Glomerular endothelial cell (primary cell): ENCODE measurements around the gene JHY. TPM values are rescaled to one million over a fixed set of nuclear protein-coding genes. Genes with fewer than 3 reads are reported as not detected.
A peak's percentile ranks its signal among the peaks of the same experiment; 100 is the strongest.
"Not testable (repeated sequence)": the region's sequence is repeated elsewhere in the genome, so short reads cannot be mapped to it uniquely, and the experiment has no call there.

Experiments
- DNase-seq: peaks from one replicate; pipeline ENCODE4 v3.0.0-alpha.2; 2011; ENCODE audit warnings: low read depth, low spot score; ENCODE audit errors: extremely low read depth
- total RNA-seq: library from RNA; depleted of rRNA; stranded (reverse); fragments of >200 nt; gene quantifications from 2 replicates; pipeline ENCODE4 v1.2.3, GENCODE V29; 2015

Gene JHY
- 4.4 and 4.9 TPM in 2 replicates for total RNA-seq

GRCh38 chr11:122882189-122882856 lies at the start of gene JHY:
Gene JHY, plus strand, starts transcription at chr11:122882759. Its CDS starts 3,091 bp downstream, at chr11:122885850.
- DNase-seq: no peak

- no peak for DNase-seq
Observed at GRCh38 chr11:122833846-122834464, 48.6 kb upstream of the JHY start.

GRCh38 chr11:122836916-122837315 lies 45.6 kb upstream of the JHY start:
- DNase-seq: no peak

DNA sequence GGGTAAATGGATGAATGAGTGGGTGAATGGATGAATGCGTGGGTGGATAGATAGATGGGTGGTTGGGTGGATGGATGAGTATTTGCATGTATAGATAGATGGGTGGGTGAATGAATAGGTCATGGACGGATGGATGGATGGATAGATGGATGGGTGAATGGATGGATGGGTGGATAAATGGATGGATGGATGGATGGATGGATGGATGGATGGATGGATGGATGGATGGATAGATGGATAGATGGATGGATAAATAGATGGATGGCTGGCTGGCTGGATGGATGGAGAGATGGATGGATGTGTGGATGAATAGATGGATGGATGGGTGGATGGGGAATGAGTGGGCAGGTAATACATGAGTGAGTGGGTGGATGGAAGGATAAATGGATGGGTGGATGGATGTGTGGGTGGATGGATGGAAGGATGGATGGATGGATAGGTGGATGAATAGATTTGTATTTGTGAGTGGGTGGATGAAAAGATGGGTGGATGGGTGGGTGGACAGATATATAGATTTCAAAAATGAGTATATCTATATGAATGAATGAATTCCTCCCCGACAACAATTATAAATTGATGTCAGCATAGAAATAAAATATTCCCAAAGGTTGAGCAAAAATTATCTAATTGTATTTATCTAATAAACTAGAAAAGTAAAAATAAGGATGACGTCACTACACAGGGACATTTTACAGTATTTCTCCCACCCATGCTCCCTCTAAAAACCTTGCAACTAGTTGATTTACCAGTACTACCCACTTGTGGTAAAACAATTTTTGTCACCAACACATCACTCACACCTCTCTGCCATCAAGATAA lies 44.8 kb upstream of the JHY start:
- no peak for DNase-seq

- no peak for DNase-seq
Observed at GRCh38 chr11:122843281-122844141, 39.0 kb upstream of the JHY start.

DNA sequence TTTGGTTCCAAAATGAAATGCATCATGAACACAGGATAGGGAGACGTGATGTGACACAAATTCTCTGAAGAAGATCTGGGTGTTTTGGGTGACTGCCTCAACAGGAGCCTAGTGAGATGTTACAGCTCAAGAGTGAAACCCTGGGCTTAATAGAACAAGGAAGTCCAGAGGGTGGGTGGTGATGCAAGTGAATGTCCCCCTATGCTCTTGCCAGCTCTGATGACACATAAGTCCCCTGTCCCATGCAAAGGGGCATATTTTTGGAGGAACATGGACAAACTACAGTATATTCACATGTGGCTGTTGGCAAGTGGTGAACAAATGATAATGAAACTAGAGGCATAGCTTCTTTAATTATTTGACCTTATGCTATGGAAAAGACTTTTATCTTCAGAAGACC lies 35.1 kb upstream of the JHY start:
- no peak for DNase-seq

DNA sequence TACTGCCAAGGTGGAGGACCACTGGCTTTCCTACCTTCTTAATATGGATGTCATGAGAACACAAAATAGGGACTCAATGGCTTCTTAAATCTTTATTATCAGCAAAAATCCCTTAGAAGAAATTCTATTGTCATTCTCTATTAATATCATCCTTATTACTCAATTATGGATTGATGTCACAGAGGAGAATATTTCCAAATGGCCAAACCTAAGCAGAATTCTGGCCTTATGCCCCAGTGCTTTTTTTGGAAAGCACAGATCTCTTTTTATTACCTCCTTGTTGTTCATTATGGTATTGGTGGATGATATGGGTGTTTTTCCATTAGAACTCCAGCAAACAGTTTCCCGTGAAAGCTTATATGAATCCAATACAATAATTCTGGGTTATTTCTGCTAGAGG lies 34.4 kb upstream of the JHY start:
- no peak for DNase-seq

DNA sequence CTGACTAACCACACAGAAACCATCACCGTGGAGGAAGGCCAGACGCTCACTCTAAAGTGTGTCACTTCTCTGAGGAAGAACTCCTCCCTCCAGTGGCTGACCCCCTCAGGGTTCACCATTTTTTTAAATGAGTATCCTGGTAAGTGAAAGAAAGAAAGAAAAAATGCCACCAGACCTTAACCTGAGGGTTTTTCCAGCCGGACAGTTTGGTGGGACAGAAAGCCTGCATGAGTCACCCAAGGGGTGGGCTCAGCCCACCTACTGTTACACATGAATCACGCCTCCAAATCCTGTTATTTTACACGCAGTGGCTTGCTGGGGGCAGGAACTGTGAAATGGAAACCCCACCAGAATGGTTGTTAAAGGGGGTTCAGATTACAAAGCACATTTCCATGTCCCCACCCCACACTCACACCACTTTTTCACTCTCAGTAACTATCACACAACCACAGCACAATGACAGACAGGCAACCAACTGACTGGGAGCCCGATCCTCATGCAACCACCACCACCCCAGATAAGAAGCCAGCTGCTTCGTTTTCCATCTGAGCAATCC lies 32.4 kb upstream of the JHY start:
- no peak for DNase-seq

- no peak for DNase-seq
Observed at GRCh38 chr11:122851366-122851966, 31.1 kb upstream of the JHY start.

DNA sequence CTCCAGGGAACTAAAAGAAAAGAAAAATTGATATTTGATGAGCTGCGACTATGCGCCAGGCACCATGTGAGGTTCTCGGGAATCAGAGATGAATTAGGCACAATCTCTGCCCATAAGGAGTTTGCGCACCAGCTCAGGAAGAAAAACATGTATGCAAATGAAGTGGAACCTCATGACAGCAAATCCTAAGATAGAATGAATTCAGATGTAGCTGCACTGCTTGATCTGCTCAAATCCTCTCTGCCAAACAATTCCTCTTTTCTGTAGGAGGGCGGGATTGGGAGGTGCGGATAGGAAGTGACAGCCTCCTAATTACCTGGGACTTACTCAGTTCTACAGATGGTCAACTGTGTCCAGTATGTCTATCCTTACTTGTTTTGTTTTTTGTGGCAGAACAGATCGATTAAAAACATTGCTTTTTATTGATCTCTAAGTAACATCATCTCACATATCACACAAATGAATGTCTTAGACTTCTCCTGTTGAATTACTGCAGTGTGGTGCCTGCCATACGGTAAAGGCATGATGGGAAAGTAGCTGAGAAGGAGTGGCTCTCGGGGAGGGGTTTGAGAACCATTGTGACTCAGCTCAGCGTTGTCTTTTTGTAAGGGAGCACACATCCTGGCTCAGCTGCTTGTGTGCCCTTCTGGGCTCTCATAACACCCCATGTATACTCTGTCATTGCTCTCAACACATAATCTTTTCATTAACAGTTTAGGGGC lies 30.3 kb upstream of the JHY start:
- no peak for DNase-seq

- DNase-seq: no peak
Observed at GRCh38 chr11:122852796-122853160, 29.8 kb upstream of the JHY start.

DNA sequence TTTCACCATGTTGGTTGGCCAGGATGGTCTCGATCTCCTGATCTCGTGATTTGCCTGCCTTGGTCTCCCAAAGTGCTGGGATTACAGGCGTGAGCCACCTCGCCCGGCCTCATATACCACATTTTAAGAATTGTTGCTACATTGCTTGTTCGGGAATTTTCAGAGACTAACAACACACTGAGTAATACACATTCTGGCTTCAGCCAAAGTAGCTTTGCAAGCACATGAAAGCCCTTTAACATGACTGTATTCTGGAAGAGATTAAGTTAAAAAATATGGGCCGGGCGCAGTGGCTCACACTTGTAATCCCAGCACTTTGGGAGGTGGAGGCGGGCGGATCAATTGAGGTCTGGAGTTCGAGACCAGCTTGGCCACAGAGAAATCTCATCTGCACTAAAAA lies 29.3 kb upstream of the JHY start:
- no peak for DNase-seq

- DNase-seq: peak; percentile 56
Observed at GRCh38 chr11:122853971-122854446, 28.6 kb upstream of the JHY start.

- no peak for DNase-seq
Observed at GRCh38 chr11:122861631-122862030, 20.9 kb upstream of the JHY start.

- no peak for DNase-seq
Observed at GRCh38 chr11:122862091-122862490, 20.5 kb upstream of the JHY start.

GRCh38 chr11:122863154-122863553 lies 19.4 kb upstream of the JHY start:
- not testable (repeated sequence) for DNase-seq

DNA sequence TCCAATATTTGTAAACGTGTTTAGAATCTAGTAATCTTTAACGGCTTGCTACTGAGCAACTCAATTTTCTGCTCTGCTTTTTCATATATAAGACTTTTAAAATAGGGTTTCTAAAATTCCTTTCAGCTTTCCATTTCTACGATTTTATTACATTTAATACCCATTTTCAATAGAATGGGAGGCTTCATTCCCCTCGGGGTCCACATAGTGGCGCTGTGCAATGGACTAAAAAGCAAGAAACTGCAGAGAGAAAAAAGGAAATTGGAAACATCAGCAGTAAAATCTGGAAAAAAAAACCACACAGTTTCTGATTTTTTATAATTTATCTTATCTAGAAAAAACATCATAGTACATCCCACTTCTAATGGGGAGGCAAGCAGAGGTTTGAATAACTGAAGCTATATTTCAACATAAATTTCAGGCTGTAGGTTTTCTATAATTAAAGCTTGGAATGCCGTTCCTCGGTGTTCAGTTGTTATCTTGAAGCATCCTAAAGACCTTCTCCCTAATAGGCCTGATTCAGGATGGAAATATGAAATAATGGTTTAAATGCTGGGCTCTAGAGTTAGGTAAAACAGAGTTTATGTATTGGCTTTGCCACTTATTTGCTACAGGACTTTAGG lies 18.7 kb upstream of the JHY start:
- DNase-seq: no peak

GRCh38 chr11:122864386-122865115 lies 18.0 kb upstream of the JHY start:
- DNase-seq: no peak
